HUES6 (cell line): Measurements from ENCODE around the gene TAS2R13.

Source experiments
- H3K27ac ChIP-seq: 2 replicates; pipeline ENCODE4 v1.7.0; 2013; ENCODE audit warnings: low read depth, mild to moderate bottlenecking, low read length, inconsistent platforms
- H3K27me3 ChIP-seq: 2 replicates; pipeline ENCODE4 v1.6.1; 2013; ENCODE audit warnings: low read length; ENCODE audit not compliant: control insufficient read depth, insufficient read depth
- H3K36me3 ChIP-seq: 2 replicates; pipeline ENCODE4 v1.6.1; 2013; ENCODE audit warnings: low read length; ENCODE audit not compliant: control insufficient read depth, insufficient read depth
- H3K4me1 ChIP-seq: 2 replicates; pipeline ENCODE4 v1.6.1; 2013; ENCODE audit warnings: low read length; ENCODE audit not compliant: control insufficient read depth, insufficient read depth
- H3K4me3 ChIP-seq: 2 replicates; pipeline ENCODE4 v1.5.1; 2013; ENCODE audit warnings: low read depth, low read length
- H3K9ac ChIP-seq: one replicate; pipeline ENCODE4 v1.6.1; 2013; ENCODE audit warnings: mild to moderate bottlenecking, low read length
- H3K9me3 ChIP-seq: 2 replicates; pipeline ENCODE4 v1.6.1; 2013; ENCODE audit warnings: low read depth, low read length; ENCODE audit not compliant: control insufficient read depth, insufficient read depth

Gene TAS2R13

DNA sequence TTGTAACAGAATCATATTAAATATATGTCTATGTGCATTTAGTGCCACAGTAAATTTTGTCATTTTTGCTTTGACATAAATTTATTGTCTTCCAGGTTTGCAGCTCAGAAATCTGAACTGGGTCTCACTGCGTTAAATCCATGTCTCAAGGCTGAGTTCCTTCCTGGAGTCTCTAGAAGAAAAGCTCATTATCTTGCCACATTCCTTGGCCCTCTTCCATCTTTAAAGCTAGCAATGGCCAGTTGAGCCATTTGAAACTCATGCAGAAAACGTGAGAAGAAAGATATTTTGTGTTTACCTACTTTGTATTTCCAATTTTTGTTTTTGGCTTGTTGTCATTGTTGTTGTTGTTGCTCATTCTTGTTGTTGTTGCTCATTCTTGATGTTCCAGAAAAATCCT lies 36.0 kb downstream of the TAS2R13 start:
- Histone ChIP-seq H3K27me3 (no peaks in the 10 kb centered on the region), H3K4me3 (no peak overlapping the region), H3K4me1 (no peaks in the 10 kb centered on the region), H3K27ac (no peak overlapping the region), H3K9ac (no peak overlapping the region), H3K36me3 (no peaks in the 10 kb centered on the region), H3K9me3 (no peaks in the 10 kb centered on the region)

DNA sequence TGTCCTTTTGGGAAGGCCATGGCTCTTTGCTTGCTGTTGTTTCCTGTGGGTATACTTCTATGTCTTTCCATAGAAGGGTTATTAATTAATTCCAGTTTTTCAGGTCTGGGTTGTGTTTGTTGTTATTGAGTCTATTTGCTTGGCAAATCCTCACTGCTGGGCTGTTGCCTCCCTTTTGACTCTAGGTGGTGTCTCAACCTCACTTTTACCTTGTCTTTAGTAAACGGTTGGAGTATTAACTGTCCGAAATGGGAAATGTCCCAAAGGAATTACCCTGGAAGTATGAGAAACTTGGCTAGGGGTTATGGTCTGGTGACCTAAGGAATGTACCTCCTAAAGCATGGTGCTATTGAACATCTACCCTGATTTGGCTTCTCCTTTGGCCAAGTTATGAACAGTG lies 42.0 kb downstream of the TAS2R13 start:
- no peaks in the 10 kb centered on the region for H3K36me3 ChIP-seq
- no peak overlapping the region for H3K9ac ChIP-seq
- H3K9me3 ChIP-seq = no peaks in the 10 kb centered on the region
- no peak overlapping the region for H3K27ac ChIP-seq
- no peaks in the 10 kb centered on the region for H3K27me3 ChIP-seq
- no peaks in the 10 kb centered on the region for H3K4me1 ChIP-seq
- no peak overlapping the region for H3K4me3 ChIP-seq

DNA sequence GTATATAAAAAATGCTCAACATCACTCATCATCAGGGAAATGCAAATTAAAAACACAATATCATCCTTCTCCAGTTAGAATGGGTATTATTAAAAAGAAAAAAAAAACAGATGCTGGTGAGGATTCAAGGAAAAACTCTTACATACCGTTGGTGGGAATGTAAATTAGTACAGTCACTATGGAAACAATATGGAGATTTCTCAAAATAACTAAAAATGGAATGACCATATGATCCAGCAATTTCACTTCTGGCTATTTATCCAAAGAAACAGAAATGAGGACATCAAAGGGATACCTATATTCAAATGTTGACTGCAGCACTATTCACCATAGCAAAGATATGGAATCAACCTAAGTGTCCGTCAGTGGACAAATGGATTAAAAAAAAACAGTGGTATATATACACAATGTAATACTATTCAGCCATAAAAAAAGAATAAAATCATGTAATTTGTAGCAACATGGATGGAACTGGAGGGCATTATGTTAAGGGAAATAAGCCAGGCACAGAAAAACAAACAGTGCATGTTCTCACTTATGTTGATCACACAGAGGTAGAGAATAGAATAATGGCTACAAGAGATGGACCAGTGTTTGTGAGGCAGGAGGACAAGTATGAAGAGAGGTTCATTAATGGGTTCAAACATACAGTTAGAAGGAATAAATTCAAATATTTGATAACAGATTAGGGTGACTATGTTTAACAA lies 45.7 kb downstream of the TAS2R13 start:
- Histone ChIP-seq H3K4me3 (no peak overlapping the region), H3K27me3 (no peaks in the 10 kb centered on the region), H3K9ac (no peak overlapping the region), H3K36me3 (no peaks in the 10 kb centered on the region), H3K4me1 (no peaks in the 10 kb centered on the region), H3K9me3 (peaks cover 6% of the 10 kb centered on the region; the same call in 1 of the 2 replicates), H3K27ac (no peak overlapping the region)

DNA sequence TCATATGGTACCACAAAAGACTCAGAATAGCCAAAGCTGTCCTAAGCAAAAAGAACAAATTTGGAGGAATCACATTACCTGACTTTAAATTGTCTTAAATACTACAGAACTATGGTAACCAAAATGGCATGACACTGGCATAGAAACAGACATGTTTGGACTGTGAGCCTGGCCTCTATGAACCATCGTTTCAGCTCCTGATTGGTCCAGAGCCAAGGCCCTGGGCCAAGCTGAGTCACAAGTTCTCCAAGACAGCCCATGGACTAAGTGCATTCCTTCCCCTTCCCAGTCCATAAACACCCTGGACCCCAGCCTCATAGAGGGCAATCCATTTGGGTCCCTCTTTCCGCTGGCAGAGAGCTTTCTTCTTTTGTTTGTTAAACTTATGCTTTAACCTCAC lies 48.0 kb downstream of the TAS2R13 start:
- no peaks in the 10 kb centered on the region for H3K36me3 ChIP-seq
- H3K9ac ChIP-seq = no peak overlapping the region
- no peaks in the 10 kb centered on the region for H3K4me1 ChIP-seq
- no peak overlapping the region for H3K27ac ChIP-seq
- no peaks in the 10 kb centered on the region for H3K27me3 ChIP-seq
- peaks cover 20% of the 10 kb centered on the region for H3K9me3 ChIP-seq
- H3K4me3 ChIP-seq = no peak overlapping the region
